HEK293 (cell line): Measurements from ENCODE around the gene B4GALNT3.

Experiments
- MZF1 ChIP-seq: fragments of 450-650 bp; formaldehyde crosslinking; IDR thresholded peaks from 2 replicates; pipeline ENCODE4 v1.5.1; 2017; ENCODE audit warnings: missing biosample characterization, missing genetic modification characterization, borderline replicate concordance
- ZBTB1 ChIP-seq: fragments of 450-650 bp; formaldehyde crosslinking; IDR thresholded peaks from 2 replicates; pipeline ENCODE4 v1.5.1; 2016; ENCODE audit warnings: missing biosample characterization, missing genetic modification characterization
- ZNF202 ChIP-seq: fragments of 450-650 bp; formaldehyde crosslinking; IDR thresholded peaks from 2 replicates; pipeline ENCODE4 v1.5.1; 2016; ENCODE audit warnings: missing biosample characterization, missing genetic modification characterization, borderline replicate concordance
- ZNF37A ChIP-seq: fragments of 450-650 bp; IDR thresholded peaks from 2 replicates; pipeline ENCODE4 v1.5.1; 2018; ENCODE audit warnings: missing biosample characterization, missing genetic modification characterization
- ZNF530 ChIP-seq: fragments of 450-650 bp; formaldehyde crosslinking; IDR thresholded peaks from 2 replicates; pipeline ENCODE4 v1.5.1; 2016; ENCODE audit warnings: low read depth, missing biosample characterization, missing genetic modification characterization
- TF ChIP-seq, protein P1 (sequence below): fragments of 450-650 bp; formaldehyde crosslinking; IDR thresholded peaks from 2 replicates; pipeline ENCODE4 v1.5.1; 2017; ENCODE audit warnings: missing biosample characterization, mild to moderate bottlenecking, missing genetic modification characterization, moderate library complexity
- TF ChIP-seq, protein P2 (sequence below): sonication (generic); formaldehyde crosslinking; IDR thresholded peaks from 2 replicates; pipeline ENCODE4 v1.8.1; 2022; ENCODE audit warnings: mild to moderate bottlenecking, moderate library complexity, missing genetic modification reagents

DNA sequence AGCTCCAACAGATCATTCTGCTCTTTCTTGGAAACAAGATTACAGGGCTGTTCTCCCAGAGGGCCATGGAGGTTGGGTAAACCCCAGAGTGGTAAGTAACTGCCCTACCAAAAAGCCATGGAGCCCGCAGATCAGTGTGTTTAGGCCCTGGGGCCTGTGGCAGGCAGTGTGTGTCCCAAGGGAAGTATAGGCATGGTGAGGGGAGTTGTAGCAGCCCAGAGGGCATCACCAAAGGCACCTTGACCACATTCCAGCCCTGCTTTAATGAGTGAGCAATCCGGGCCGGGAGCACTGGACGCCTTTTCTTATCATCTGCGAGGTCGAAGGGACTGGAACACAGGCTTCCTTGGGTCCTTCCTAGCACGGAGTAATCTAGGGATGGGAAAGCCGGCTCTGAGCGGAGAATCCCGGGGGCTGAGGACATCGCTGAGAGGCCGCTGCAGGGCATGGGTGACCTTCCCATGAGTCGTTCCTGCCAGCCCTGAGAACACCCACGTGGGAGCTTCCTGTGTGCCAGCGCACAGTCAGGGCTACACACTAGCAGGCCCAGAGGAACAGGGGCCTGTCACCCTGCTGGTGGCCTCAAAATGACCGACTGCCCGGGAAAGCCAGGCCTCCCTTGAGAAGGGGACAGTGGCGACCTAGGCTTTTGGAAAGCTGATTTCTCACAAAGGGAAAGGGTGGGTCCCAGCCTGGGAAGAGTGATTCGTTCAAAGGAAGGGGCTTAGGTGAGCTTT is 112.2 kb downstream of the B4GALNT3 start:
- TF ChIP-seq ZBTB1 (tag by site-specific recombination) (no peak), ZNF37A (tag by site-specific recombination) (no peak), MZF1 (tag by site-specific recombination) (no peak), ZNF202 (tag by site-specific recombination) (no peak), ZNF530 (tag by site-specific recombination) (no peak)
- TF ChIP-seq, protein P1, sequence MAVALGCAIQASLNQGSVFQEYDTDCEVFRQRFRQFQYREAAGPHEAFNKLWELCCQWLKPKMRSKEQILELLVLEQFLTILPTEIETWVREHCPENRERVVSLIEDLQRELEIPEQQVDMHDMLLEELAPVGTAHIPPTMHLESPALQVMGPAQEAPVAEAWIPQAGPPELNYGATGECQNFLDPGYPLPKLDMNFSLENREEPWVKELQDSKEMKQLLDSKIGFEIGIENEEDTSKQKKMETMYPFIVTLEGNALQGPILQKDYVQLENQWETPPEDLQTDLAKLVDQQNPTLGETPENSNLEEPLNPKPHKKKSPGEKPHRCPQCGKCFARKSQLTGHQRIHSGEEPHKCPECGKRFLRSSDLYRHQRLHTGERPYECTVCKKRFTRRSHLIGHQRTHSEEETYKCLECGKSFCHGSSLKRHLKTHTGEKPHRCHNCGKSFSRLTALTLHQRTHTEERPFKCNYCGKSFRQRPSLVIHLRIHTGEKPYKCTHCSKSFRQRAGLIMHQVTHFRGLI (tag by site-specific recombination) = no peak
- TF ChIP-seq, protein P2, sequence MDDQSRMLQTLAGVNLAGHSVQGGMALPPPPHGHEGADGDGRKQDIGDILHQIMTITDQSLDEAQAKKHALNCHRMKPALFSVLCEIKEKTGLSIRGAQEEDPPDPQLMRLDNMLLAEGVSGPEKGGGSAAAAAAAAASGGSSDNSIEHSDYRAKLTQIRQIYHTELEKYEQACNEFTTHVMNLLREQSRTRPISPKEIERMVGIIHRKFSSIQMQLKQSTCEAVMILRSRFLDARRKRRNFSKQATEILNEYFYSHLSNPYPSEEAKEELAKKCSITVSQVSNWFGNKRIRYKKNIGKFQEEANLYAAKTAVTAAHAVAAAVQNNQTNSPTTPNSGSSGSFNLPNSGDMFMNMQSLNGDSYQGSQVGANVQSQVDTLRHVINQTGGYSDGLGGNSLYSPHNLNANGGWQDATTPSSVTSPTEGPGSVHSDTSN (CRISPR knock-in tag) = no peak
